DOHH2 (cell line): ENCODE data around the gene PRAC1.

ENCODE experiments used
- H3F3A ChIP-seq: fragments of 200-600 bp; sonication (generic), shearing (Covaris generic); 2 replicates; pipeline ENCODE4 v1.6.0; 2016; ENCODE audit warnings: antibody characterized with exemption, mild to moderate bottlenecking; ENCODE audit not compliant: control insufficient read depth, insufficient read depth
- H3K27ac ChIP-seq: fragments of 200-600 bp; sonication (generic); 2 replicates; pipeline ENCODE4 v1.5.1; 2014; ENCODE audit warnings: low read depth, mild to moderate bottlenecking, low read length, moderate library complexity
- H3K27me3 ChIP-seq: fragments of 200-600 bp; sonication (generic); 2 replicates; pipeline ENCODE4 v1.6.1; 2014; ENCODE audit warnings: mild to moderate bottlenecking, low read length, mixed read lengths; ENCODE audit not compliant: control insufficient read depth
- H3K36me3 ChIP-seq: fragments of 200-600 bp; sonication (generic); 2 replicates; pipeline ENCODE4 v1.6.1; 2014; ENCODE audit warnings: mild to moderate bottlenecking, low read length, moderate library complexity, mixed read lengths; ENCODE audit not compliant: control insufficient read depth
- H3K4me1 ChIP-seq: fragments of 200-600 bp; sonication (generic); 2 replicates; pipeline ENCODE4 v1.6.1; 2014; ENCODE audit warnings: mild to moderate bottlenecking, low read length, mixed read lengths; ENCODE audit not compliant: control insufficient read depth
- H3K4me2 ChIP-seq: fragments of 200-600 bp; sonication (generic); 2 replicates; pipeline ENCODE4 v1.6.0; 2014; ENCODE audit warnings: mild to moderate bottlenecking, low read length, moderate library complexity
- H3K4me3 ChIP-seq: fragments of 200-600 bp; sonication (generic); 2 replicates; pipeline ENCODE4 v1.5.1; 2014; ENCODE audit warnings: mild to moderate bottlenecking, low read length, mixed read lengths
- H3K79me2 ChIP-seq: fragments of 200-600 bp; sonication (generic); 2 replicates; pipeline ENCODE4 v1.6.1; 2014; ENCODE audit warnings: mild to moderate bottlenecking, low read length, mixed read lengths; ENCODE audit not compliant: control insufficient read depth
- H3K9me2 ChIP-seq: fragments of 200-600 bp; sonication (generic); replicated peaks from 2 replicates; pipeline ENCODE4 v1.6.1; 2014; ENCODE audit warnings: mild to moderate bottlenecking, low read length, mixed read lengths; ENCODE audit not compliant: control insufficient read depth
- H3K9me3 ChIP-seq: fragments of 200-600 bp; sonication (generic); 2 replicates; pipeline ENCODE4 v1.6.1; 2014; ENCODE audit warnings: antibody characterized with exemption, low read length, mixed read lengths; ENCODE audit not compliant: control insufficient read depth, insufficient read depth
- H4K20me1 ChIP-seq: fragments of 200-600 bp; sonication (generic); 2 replicates; pipeline ENCODE4 v1.6.0; 2014; ENCODE audit warnings: low read depth, mild to moderate bottlenecking, antibody characterized with exemption, low read length, moderate library complexity; ENCODE audit not compliant: control insufficient read depth, insufficient read depth
- EZH2phosphoT487 ChIP-seq: fragments of 200-600 bp; sonication (generic); IDR thresholded peaks from 2 replicates; pipeline ENCODE4 v1.6.1; 2017; ENCODE audit warnings: borderline replicate concordance, mild to moderate bottlenecking, antibody characterized with exemption, low read length, moderate library complexity, mixed read lengths
- TF ChIP-seq, protein P1 (sequence below): fragments of 200-600 bp; sonication (generic); IDR thresholded peaks from one replicate; pipeline ENCODE4 v1.5.1; 2014; ENCODE audit warnings: antibody characterized with exemption, mild to moderate bottlenecking, low read depth, low read length; ENCODE audit not compliant: poor library complexity, severe bottlenecking

The PRAC1 gene

GRCh38 chr17:48724251-48725003 is 2.1 kb upstream of the PRAC1 start:
- Histone ChIP-seq H4K20me1 (no peaks in the 10 kb centered on the region), H3K9me2 (no peaks in the 10 kb centered on the region), H3K4me1 (peaks cover 17% of the 10 kb centered on the region), H3K4me2 (peak overlapping the region; percentile 50), H3K27me3 (peaks cover 63% of the 10 kb centered on the region), H3F3A (no peaks in the 10 kb centered on the region), H3K27ac (no peak overlapping the region), H3K9me3 (no peaks in the 10 kb centered on the region), H3K4me3 (peak overlapping the region; percentile 51), H3K36me3 (no peaks in the 10 kb centered on the region), H3K79me2 (no peaks in the 10 kb centered on the region)
- TF ChIP-seq, protein P1, sequence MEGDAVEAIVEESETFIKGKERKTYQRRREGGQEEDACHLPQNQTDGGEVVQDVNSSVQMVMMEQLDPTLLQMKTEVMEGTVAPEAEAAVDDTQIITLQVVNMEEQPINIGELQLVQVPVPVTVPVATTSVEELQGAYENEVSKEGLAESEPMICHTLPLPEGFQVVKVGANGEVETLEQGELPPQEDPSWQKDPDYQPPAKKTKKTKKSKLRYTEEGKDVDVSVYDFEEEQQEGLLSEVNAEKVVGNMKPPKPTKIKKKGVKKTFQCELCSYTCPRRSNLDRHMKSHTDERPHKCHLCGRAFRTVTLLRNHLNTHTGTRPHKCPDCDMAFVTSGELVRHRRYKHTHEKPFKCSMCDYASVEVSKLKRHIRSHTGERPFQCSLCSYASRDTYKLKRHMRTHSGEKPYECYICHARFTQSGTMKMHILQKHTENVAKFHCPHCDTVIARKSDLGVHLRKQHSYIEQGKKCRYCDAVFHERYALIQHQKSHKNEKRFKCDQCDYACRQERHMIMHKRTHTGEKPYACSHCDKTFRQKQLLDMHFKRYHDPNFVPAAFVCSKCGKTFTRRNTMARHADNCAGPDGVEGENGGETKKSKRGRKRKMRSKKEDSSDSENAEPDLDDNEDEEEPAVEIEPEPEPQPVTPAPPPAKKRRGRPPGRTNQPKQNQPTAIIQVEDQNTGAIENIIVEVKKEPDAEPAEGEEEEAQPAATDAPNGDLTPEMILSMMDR = peak; percentile 75
- TF ChIP-seq EZH2phosphoT487 = no peak

DNA sequence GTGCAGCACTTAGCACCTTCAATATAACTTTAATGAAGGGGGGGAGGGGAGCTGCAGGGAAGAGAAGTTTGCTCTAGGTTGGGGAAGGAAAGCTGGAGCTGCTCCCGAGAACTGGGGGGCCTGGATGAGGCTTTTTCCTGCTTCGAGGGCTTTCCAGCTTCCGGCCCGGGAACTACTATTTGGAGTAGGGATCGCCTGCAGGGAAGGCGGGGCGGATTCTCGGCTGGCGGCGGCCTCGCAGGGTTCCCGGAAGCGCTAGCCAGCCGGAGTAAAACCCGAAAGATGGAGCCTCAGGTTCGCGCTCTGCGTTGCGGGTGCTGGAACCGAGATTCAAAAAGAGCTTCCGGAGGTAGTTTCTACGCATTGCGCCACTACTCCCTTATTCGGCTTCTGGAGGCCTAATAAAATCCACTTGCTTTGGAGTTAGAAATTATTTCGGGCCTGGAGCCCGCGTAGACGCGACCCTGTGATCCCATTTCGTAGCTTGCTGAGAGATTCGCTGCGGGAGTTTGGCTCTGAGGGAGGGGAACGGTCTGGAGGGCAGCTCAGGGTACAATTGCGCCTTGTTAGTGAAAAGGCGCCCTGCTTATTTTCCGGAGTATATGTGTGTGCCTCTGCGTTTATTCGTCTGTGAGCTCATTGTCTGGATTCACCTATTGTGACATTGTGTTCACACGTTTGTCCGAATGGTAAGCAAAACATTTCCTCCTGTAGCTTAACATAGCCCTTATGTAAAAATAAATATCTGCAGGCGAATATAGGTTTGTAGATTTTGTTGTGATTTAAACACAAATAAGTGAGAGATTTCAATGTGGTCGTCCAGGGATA is 1.3 kb upstream of the PRAC1 start:
- Histone ChIP-seq H3K9me3 (no peaks in the 10 kb centered on the region), H3K4me3 (peak overlapping the region; percentile 51), H4K20me1 (no peaks in the 10 kb centered on the region), H3K4me2 (peak overlapping the region; percentile 50), H3K27ac (no peak overlapping the region), H3K79me2 (no peaks in the 10 kb centered on the region), H3K36me3 (no peaks in the 10 kb centered on the region), H3K9me2 (no peaks in the 10 kb centered on the region), H3F3A (no peaks in the 10 kb centered on the region), H3K4me1 (peaks cover 17% of the 10 kb centered on the region), H3K27me3 (peaks cover 59% of the 10 kb centered on the region)
- peak; percentile 93 for TF ChIP-seq EZH2phosphoT487
- TF ChIP-seq, protein P1 = no peak

DNA sequence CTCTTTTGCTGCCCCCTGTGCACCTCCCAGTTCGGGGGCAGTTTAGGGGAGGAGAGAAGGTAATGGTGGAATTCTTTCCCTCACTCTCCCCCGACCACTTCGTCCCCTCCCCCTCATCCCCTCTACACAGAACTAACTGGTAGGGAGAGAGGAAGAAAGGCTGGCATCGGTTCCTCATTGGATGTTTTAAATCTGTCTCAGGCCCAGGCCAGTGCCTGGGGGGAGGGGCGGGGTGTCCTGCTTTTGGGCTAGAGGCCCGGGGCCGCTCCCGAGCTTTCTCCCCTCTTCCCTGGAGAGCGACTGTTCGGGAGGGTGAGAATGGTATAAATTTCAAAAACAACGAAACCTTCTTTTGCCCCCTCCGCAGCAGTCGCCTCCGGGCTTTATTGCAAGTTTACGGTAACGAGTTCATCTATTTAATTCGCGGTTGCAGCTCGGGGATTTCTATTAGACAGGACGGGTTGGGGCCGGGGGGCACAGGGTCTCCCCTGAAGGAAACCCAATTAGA is 651 bp upstream of the PRAC1 start, which contains the start of gene PRAC2:
PRAC2 (plus strand) TSS at position 271 of the 508 bp plus-strand sequence. CDS start 1,226 bp downstream, outside the sequence.
- Histone ChIP-seq H3K9me2 (no peaks in the 10 kb centered on the region), H3K27ac (no peak within 1 kb of the TSS), H3K36me3 (no peaks in the 10 kb centered on the region), H3K9me3 (no peaks in the 10 kb centered on the region), H3K4me2 (peak within 1 kb of the TSS; percentile 50), H4K20me1 (no peaks in the 10 kb centered on the region), H3K4me1 (peaks cover 17% of the 10 kb centered on the region), H3F3A (no peaks in the 10 kb centered on the region), H3K4me3 (peak within 1 kb of the TSS; percentile 51), H3K27me3 (peaks cover 59% of the 10 kb centered on the region), H3K79me2 (no peaks in the 10 kb centered on the region)
- no peak for TF ChIP-seq EZH2phosphoT487
- TF ChIP-seq, protein P1 = no peak
